ENCODE data around the gene CXorf58.
"Not testable (repeated sequence)": the region's sequence is repeated elsewhere in the genome, so short reads cannot be mapped to it uniquely, and the experiment has no call there.

Gene CXorf58

DNA sequence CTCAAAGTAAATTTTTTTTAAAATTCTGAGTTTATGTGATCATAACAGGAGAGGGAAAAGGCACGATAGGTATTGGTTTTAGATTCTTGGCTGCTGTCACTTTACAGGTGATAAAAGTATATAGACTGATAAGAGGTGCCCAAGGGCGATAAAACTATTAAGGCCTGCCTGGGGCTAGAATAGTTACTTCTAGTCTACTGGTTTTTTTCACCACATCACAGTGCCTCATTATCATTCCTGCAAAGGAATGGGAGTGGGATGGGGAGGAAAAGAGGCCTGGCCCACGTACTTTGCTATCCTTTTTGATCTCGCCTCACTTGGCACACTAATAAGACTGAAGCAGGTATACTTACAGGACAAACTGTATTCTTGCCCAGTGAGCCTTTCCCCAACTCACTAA lies 46.6 kb downstream of the CXorf58 start:
- no peak for DNase-seq

GRCh38 chrX:23959781-23960180 lies 52.0 kb downstream of the CXorf58 start:
- DNase-seq = no peak

DNA sequence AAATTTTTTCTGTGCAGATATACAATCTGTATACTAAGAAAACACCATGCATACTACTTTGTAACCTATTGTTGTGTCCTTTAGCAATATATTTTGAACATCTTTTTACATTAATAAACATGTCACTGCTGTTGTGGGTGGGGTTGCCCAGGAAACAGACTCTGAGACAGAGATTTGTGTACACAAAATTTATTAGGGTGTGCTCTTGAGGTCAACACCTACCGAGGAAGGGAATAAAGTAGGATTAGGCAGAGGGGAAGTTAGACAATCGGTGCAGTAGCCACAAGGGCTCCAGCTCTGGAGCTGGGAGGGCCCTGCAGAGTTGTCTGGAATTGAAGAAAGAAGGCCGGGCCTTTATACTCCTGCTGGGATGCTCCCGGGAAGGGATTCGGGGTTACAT lies 56.4 kb downstream of the CXorf58 start:
- DNase-seq = no peak

DNA sequence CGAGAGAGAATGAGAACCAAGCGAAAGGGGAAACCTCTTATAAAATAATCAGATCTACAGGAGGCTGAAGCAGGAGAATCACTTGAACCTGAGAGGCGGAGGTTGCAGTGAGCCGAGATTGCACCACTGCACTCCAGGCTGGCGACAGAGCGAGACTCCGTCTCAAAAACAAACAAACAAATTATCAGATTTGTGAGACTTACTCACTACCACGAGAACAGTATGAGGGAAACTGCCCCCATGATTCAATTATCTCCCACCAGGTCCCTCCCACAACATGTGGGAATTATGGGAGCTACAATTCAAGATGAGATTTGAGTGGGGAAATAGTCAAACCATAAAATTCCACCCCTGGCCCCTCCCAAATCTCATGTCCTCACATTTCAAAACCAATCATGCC lies 57.8 kb downstream of the CXorf58 start:
- not testable (repeated sequence) for DNase-seq

- no peak for DNase-seq
Observed at GRCh38 chrX:23978491-23978890, 70.7 kb downstream of the CXorf58 start.

GRCh38 chrX:23980011-23980441 lies 72.2 kb downstream of the CXorf58 start:
- no peak for DNase-seq

DNA sequence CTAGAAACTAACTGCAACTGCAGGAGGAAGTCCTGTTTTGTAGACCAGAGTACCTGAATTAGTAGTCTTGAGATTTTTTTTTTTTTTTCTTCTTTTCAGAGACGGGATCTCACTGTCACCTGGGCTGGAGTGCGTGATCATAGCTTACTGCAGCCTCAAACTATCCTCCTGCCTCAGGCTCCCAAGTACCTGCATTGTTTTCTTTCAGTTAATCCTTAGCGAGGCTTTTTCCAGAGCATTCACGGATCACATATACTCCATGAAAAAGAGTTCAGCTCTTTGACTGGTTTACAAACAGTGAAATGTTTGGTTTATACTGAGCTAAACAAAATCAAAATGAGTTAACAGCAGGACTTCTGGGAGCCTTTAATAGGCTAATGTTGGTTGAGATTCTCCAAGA lies 73.4 kb downstream of the CXorf58 start:
- DNase-seq = no peak

GRCh38 chrX:23981711-23982110 lies 73.9 kb downstream of the CXorf58 start:
- DNase-seq = no peak

DNA sequence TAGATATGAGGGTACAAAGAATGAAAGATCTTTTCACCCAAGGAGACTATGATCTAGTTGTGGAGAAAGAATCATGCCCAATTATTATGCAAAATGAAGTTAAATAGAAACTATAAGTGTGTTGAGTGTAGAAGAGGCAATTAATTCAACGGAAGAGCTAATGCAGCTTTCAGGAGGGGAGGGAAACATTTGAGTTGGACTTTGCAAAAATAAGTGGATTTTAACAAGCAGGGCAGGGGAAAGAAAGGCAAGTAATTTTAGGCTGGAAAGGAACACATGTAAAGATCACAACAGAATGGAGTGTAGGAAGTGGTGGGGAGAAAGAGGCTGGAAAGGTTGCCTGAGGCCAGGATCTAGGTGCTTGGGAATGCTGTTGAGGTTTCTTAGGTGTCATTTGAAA lies 75.1 kb downstream of the CXorf58 start:
- DNase-seq = no peak
